CD4-positive, alpha-beta T cell treated with Interferon gamma for 1 hour (primary cell): ENCODE results near the gene BATF.
A peak's percentile ranks its signal among the peaks of the same experiment; 100 is the strongest.

Experiments used
- DNase-seq: peaks from one replicate; pipeline ENCODE4 v3.0.0-alpha.2; 2020

BATF gene

GRCh38 chr14:75501080-75501479 lies 21.2 kb upstream of the BATF start:
- no peak for DNase-seq

GRCh38 chr14:75504411-75504810 lies 17.9 kb upstream of the BATF start:
- DNase-seq, result no peak

- no peak for DNase-seq
These were observed 15.3 kb upstream of the BATF start for GRCh38 chr14:75506930-75507329.

GRCh38 chr14:75510547-75510946 lies 11.7 kb upstream of the BATF start:
- no peak for DNase-seq

GRCh38 chr14:75511201-75511600 lies 11.1 kb upstream of the BATF start:
- no peak for DNase-seq

- DNase-seq, result peak; percentile 14
These were observed 8.2 kb upstream of the BATF start for GRCh38 chr14:75513911-75514672.

- peak; percentile 50 for DNase-seq
These were observed 7.3 kb upstream of the BATF start for GRCh38 chr14:75514673-75515628.

GRCh38 chr14:75515629-75515996 lies 6.7 kb upstream of the BATF start:
- peak; percentile 41 for DNase-seq

GRCh38 chr14:75518625-75519024 lies 3.6 kb upstream of the BATF start:
- DNase-seq, result peak; percentile 29

- no peak for DNase-seq
These were observed 2.9 kb upstream of the BATF start for GRCh38 chr14:75519394-75519793.

- DNase-seq, result no peak
These were observed 2.2 kb upstream of the BATF start for GRCh38 chr14:75519826-75520728.

GRCh38 chr14:75520852-75521251 lies 1.4 kb upstream of the BATF start:
- no peak for DNase-seq

- no peak for DNase-seq
These were observed 662 bp upstream of the BATF start for GRCh38 chr14:75521415-75522199.

GRCh38 chr14:75522983-75523318 lies 682 bp downstream of the BATF start:
- DNase-seq, result no peak

- DNase-seq, result peak; percentile 28
These were observed 1.5 kb downstream of the BATF start for GRCh38 chr14:75523771-75524171.

- DNase-seq, result no peak
These were observed 3.7 kb downstream of the BATF start for GRCh38 chr14:75525969-75526368.

GRCh38 chr14:75527449-75528163 lies 5.3 kb downstream of the BATF start:
- no peak for DNase-seq

GRCh38 chr14:75531256-75531655 lies 9.0 kb downstream of the BATF start:
- DNase-seq, result no peak

GRCh38 chr14:75531660-75532317 lies 9.5 kb downstream of the BATF start:
- DNase-seq, result no peak

GRCh38 chr14:75533791-75534555 lies 11.7 kb downstream of the BATF start:
- no peak for DNase-seq
